Measurements from ENCODE around the gene RALB. TPM values are rescaled to one million over a fixed set of nuclear protein-coding genes. Genes with fewer than 3 reads are reported as not detected.

Gene RALB
- total and polyA plus RNA-seq, 2 experiments from 2014 or later: 15.2 to 17.4 TPM

DNA sequence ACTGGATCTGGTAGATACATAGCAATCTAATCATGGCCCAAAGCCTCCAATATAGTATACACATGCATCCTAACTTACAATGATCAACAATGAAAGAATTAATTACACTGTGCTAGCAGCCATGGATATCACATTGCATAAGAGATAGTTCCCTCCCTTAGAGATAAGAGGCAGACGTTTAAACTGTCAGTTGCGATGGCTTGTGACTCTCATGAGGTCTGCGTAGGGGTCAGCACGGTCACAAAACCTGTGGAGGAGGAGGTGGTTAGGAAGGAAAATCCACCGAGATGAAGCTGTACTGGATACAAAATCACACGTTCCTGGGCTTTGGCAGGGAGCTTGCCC lies 800 bp upstream of the RALB start:
- H3K4me2 ChIP-seq: peak overlapping the region; percentile 86
- Mint-ChIP-seq H3K27me3 (ENCODE audit: insufficient read depth, low read depth, poor library complexity) (peaks cover 41% of the 10 kb centered on the region), H3K4me3 (peak overlapping the region; percentile 93), H3K36me3 (ENCODE audit: low read depth) (no peaks in the 10 kb centered on the region), H3K9me3 (no peaks in the 10 kb centered on the region), H3K27ac (no peak overlapping the region), H3K4me1 (peaks cover 37% of the 10 kb centered on the region)
- H3K36me3 ChIP-seq (ENCODE audit: insufficient read depth): no peaks in the 10 kb centered on the region
- DNase-seq (ENCODE audit: low spot score) (no peak), ATAC-seq (no peak)
- peak overlapping the region; percentile 95; the same call in 1 of the 2 replicates for H2AFZ ChIP-seq
- H3K4me3 ChIP-seq: peak overlapping the region; percentile 96
- TF ChIP-seq STAT1 (IDR thresholded peaks at IDR 0.05; ENCODE audit: unreplicated experiment) (no peak), EZH2phosphoT487 (IDR thresholded peaks at IDR 0.05; ENCODE audit: unreplicated experiment) (no peak), EZH2 (IDR thresholded peaks at IDR 0.05; ENCODE audit: low read depth, unreplicated experiment) (no peak), POLR2AphosphoS5 (IDR thresholded peaks at IDR 0.05; ENCODE audit: low read depth) (no peak), ZNF114 (CRISPR knock-in tag; IDR thresholded peaks at IDR 0.05) (no peak), JUNB (IDR thresholded peaks at IDR 0.05; ENCODE audit: unreplicated experiment) (no peak)
- TF ChIP-seq, protein P1, sequence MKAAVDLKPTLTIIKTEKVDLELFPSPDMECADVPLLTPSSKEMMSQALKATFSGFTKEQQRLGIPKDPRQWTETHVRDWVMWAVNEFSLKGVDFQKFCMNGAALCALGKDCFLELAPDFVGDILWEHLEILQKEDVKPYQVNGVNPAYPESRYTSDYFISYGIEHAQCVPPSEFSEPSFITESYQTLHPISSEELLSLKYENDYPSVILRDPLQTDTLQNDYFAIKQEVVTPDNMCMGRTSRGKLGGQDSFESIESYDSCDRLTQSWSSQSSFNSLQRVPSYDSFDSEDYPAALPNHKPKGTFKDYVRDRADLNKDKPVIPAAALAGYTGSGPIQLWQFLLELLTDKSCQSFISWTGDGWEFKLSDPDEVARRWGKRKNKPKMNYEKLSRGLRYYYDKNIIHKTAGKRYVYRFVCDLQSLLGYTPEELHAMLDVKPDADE (IDR thresholded peaks at IDR 0.05): no peak
- TF ChIP-seq, protein P2, sequence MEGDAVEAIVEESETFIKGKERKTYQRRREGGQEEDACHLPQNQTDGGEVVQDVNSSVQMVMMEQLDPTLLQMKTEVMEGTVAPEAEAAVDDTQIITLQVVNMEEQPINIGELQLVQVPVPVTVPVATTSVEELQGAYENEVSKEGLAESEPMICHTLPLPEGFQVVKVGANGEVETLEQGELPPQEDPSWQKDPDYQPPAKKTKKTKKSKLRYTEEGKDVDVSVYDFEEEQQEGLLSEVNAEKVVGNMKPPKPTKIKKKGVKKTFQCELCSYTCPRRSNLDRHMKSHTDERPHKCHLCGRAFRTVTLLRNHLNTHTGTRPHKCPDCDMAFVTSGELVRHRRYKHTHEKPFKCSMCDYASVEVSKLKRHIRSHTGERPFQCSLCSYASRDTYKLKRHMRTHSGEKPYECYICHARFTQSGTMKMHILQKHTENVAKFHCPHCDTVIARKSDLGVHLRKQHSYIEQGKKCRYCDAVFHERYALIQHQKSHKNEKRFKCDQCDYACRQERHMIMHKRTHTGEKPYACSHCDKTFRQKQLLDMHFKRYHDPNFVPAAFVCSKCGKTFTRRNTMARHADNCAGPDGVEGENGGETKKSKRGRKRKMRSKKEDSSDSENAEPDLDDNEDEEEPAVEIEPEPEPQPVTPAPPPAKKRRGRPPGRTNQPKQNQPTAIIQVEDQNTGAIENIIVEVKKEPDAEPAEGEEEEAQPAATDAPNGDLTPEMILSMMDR (conservative IDR thresholded peaks at IDR 0.05; ENCODE audit: low read depth in 2 of 2): no peak
- TF ChIP-seq, protein P3, sequence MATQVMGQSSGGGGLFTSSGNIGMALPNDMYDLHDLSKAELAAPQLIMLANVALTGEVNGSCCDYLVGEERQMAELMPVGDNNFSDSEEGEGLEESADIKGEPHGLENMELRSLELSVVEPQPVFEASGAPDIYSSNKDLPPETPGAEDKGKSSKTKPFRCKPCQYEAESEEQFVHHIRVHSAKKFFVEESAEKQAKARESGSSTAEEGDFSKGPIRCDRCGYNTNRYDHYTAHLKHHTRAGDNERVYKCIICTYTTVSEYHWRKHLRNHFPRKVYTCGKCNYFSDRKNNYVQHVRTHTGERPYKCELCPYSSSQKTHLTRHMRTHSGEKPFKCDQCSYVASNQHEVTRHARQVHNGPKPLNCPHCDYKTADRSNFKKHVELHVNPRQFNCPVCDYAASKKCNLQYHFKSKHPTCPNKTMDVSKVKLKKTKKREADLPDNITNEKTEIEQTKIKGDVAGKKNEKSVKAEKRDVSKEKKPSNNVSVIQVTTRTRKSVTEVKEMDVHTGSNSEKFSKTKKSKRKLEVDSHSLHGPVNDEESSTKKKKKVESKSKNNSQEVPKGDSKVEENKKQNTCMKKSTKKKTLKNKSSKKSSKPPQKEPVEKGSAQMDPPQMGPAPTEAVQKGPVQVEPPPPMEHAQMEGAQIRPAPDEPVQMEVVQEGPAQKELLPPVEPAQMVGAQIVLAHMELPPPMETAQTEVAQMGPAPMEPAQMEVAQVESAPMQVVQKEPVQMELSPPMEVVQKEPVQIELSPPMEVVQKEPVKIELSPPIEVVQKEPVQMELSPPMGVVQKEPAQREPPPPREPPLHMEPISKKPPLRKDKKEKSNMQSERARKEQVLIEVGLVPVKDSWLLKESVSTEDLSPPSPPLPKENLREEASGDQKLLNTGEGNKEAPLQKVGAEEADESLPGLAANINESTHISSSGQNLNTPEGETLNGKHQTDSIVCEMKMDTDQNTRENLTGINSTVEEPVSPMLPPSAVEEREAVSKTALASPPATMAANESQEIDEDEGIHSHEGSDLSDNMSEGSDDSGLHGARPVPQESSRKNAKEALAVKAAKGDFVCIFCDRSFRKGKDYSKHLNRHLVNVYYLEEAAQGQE (IDR thresholded peaks at IDR 0.05; ENCODE audit: unreplicated experiment): no peak
- TF ChIP-seq, protein P4, sequence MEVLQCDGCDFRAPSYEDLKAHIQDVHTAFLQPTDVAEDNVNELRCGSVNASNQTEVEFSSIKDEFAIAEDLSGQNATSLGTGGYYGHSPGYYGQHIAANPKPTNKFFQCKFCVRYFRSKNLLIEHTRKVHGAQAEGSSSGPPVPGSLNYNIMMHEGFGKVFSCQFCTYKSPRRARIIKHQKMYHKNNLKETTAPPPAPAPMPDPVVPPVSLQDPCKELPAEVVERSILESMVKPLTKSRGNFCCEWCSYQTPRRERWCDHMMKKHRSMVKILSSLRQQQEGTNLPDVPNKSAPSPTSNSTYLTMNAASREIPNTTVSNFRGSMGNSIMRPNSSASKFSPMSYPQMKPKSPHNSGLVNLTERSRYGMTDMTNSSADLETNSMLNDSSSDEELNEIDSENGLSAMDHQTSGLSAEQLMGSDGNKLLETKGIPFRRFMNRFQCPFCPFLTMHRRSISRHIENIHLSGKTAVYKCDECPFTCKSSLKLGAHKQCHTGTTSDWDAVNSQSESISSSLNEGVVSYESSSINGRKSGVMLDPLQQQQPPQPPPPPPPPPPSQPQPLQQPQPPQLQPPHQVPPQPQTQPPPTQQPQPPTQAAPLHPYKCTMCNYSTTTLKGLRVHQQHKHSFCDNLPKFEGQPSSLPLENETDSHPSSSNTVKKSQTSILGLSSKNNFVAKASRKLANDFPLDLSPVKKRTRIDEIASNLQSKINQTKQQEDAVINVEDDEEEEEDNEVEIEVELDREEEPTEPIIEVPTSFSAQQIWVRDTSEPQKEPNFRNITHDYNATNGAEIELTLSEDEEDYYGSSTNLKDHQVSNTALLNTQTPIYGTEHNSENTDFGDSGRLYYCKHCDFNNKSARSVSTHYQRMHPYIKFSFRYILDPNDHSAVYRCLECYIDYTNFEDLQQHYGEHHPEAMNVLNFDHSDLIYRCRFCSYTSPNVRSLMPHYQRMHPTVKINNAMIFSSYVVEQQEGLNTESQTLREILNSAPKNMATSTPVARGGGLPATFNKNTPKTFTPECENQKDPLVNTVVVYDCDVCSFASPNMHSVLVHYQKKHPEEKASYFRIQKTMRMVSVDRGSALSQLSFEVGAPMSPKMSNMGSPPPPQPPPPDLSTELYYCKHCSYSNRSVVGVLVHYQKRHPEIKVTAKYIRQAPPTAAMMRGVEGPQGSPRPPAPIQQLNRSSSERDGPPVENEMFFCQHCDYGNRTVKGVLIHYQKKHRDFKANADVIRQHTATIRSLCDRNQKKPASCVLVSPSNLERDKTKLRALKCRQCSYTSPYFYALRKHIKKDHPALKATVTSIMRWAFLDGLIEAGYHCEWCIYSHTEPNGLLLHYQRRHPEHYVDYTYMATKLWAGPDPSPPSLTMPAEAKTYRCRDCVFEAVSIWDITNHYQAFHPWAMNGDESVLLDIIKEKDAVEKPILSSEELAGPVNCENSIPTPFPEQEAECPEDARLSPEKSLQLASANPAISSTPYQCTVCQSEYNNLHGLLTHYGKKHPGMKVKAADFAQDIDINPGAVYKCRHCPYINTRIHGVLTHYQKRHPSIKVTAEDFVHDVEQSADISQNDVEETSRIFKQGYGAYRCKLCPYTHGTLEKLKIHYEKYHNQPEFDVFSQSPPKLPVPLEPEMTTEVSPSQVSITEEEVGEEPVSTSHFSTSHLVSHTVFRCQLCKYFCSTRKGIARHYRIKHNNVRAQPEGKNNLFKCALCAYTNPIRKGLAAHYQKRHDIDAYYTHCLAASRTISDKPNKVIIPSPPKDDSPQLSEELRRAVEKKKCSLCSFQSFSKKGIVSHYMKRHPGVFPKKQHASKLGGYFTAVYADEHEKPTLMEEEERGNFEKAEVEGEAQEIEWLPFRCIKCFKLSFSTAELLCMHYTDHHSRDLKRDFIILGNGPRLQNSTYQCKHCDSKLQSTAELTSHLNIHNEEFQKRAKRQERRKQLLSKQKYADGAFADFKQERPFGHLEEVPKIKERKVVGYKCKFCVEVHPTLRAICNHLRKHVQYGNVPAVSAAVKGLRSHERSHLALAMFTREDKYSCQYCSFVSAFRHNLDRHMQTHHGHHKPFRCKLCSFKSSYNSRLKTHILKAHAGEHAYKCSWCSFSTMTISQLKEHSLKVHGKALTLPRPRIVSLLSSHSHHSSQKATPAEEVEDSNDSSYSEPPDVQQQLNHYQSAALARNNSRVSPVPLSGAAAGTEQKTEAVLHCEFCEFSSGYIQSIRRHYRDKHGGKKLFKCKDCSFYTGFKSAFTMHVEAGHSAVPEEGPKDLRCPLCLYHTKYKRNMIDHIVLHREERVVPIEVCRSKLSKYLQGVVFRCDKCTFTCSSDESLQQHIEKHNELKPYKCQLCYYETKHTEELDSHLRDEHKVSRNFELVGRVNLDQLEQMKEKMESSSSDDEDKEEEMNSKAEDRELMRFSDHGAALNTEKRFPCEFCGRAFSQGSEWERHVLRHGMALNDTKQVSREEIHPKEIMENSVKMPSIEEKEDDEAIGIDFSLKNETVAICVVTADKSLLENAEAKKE (CRISPR knock-in tag; IDR thresholded peaks at IDR 0.05): no peak
- peaks cover 16% of the 10 kb centered on the region for H3K4me1 ChIP-seq (ENCODE audit: insufficient read depth)
- peaks cover 4% of the 10 kb centered on the region for H4K20me1 ChIP-seq (replicated peaks; ENCODE audit: insufficient read depth)
- H3K27me3 ChIP-seq (ENCODE audit: insufficient read depth): peaks cover 55% of the 10 kb centered on the region
- H3K9me2 ChIP-seq (ENCODE audit: insufficient read depth): no peaks in the 10 kb centered on the region
- peaks cover 13% of the 10 kb centered on the region; the same call in 1 of the 2 replicates for H3F3A ChIP-seq (replicated peaks; ENCODE audit: low read depth)
- H3K27ac ChIP-seq (ENCODE audit: low read depth): no peak overlapping the region
- H3K79me2 ChIP-seq (replicated peaks; ENCODE audit: insufficient read depth): peaks cover 12% of the 10 kb centered on the region; the same call in 1 of the 2 replicates

Data from GM23338 (cell line).